H1 (cell line): ENCODE measurements around the gene TIMM8A. TPM values are rescaled to one million over a fixed set of nuclear protein-coding genes. Genes with fewer than 3 reads are reported as not detected.

Source experiments
- CBX8 ChIP-seq: fragments of 300-800, 300-1000 bp; sonication (generic); IDR thresholded peaks from 2 replicates; pipeline ENCODE4 v1.7.1; 2016; ENCODE audit warnings: low read depth, low read length, borderline replicate concordance
- FOSL1 ChIP-seq: IDR thresholded peaks from 2 replicates; pipeline ENCODE4 v1.6.1; 2011; ENCODE audit warnings: mild to moderate bottlenecking, low read depth, low read length, moderate library complexity; ENCODE audit not compliant: insufficient read depth
- POLR2A ChIP-seq, 2 experiments: IDR thresholded peaks; 1 replicate in 1 of 2; 2 replicates in 1 of 2; pipeline ENCODE4 v1.6.1; 2011; ENCODE audit warnings: low read depth in 2 of 2, low read length in 2 of 2, mild to moderate bottlenecking in 2 of 2; ENCODE audit errors: control extremely low read depth in 1 of 2
- RBBP5 ChIP-seq: IDR thresholded peaks from 2 replicates; pipeline ENCODE4 v1.7.1; 2012; ENCODE audit warnings: low read depth, mild to moderate bottlenecking, inconsistent platforms, low read length, moderate library complexity, borderline replicate concordance
- RNF2 ChIP-seq: fragments of 200-900, 300-1000 bp; sonication (generic); IDR thresholded peaks from 2 replicates; pipeline ENCODE4 v1.7.1; 2016; ENCODE audit warnings: borderline replicate concordance, low read depth, mild to moderate bottlenecking, antibody characterized with exemption, low read length; ENCODE audit not compliant: poor library complexity, severe bottlenecking; ENCODE audit errors: missing control alignments
- TEAD4 ChIP-seq: IDR thresholded peaks from 2 replicates; pipeline ENCODE4 v1.6.1; 2012; ENCODE audit warnings: low read depth, low read length, inconsistent platforms, mixed read lengths
- polyA plus RNA-seq, 7 experiments: library from polyadenylated mRNA; depleted of rRNA in 3 of 7; stranded (reverse) in 5 of 7; unstranded in 2 of 7; fragments of >200 nt in 5 of 7; fragments of 200-250 nt in 2 of 7; gene quantifications; 1 replicate in 5 of 7; 2 replicates in 1 of 7; 4 replicates in 1 of 7; pipeline versions ENCODE4 v1.2.1 to v1.2.3, GENCODE V29; 2011 to 2013; ENCODE audit warnings: missing spikeins in 2 of 7, mixed read lengths in 2 of 7
- total RNA-seq: library from RNA; stranded (reverse); fragmentation: NEBNext Ultra II Directional; extraction: Animal tissue kit (Norgen Biotek cat#: 25700); gene quantifications from 2 replicates; pipeline ENCODE4 v1.2.1, GENCODE V29; 2021

Gene TIMM8A
- total and polyA plus RNA-seq, 2 of the 8 experiments (the other 6 are each of a cell fraction or from before 2014, with no cell fraction given), result 16.1 to 38.1 TPM

DNA sequence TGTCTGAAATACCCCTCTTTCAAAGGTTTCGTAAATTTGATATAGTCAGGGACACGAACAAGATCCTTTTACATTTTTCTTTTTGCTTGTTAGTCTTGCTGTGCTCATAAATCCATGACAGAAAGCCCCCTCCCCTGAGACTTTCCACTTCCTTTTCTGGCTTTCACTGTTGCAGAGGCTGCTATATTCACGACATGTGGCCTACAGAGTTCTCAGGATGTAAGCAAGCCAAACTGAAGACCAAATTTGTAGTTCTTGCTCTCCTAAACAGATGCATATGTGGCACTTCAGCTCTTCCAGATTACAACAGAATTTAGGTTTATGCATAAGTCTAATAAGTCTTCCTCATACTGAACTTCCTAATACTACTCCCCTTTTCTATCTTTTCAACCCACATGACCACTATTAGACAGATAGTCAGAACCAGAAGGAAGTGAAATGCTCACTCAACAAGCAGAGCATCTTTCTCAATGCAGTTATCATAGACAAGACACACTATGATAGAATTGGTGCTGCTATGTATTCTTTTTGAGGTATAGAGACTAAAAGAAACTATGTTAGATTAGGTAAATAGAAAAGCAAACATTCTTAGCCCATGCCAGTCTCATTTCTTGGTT is 22.5 kb upstream of the TIMM8A start (continued):
- TF ChIP-seq RBBP5 (no peak), POLR2A (IDR thresholded peaks at IDR 0.05; ENCODE audit: control extremely low read depth in 1 of 2, low read depth in 2 of 2, low read length in 2 of 2) (no peak), FOSL1 (no peak), CBX8 (no peak), TEAD4 (no peak), RNF2 (no peak)
